MM.1S (cell line): ENCODE data around the gene LRRK1.

Source experiments
- DNase-seq: peaks from one replicate; pipeline ENCODE4 v3.0.0-alpha.2; 2015
- H2AFZ ChIP-seq: fragments of 300-600 bp; sonication (generic); 2 replicates; pipeline ENCODE4 v1.6.0; 2016; ENCODE audit warnings: antibody characterized with exemption, low read length
- H3F3A ChIP-seq: fragments of 300-600 bp; sonication (generic); 2 replicates; pipeline ENCODE4 v1.6.1; 2016; ENCODE audit warnings: mild to moderate bottlenecking, antibody characterized with exemption, low read length, moderate library complexity, mixed read lengths; ENCODE audit not compliant: insufficient read depth
- H3K27ac ChIP-seq: fragments of 300-600 bp; sonication (generic); 2 replicates; pipeline ENCODE4 v1.5.1; 2016; ENCODE audit warnings: mild to moderate bottlenecking, low read length
- H3K27me3 ChIP-seq: fragments of 300-600 bp; sonication (generic); replicated peaks from 2 replicates; pipeline ENCODE4 v1.6.0; 2016; ENCODE audit warnings: low read length; ENCODE audit not compliant: insufficient read depth
- H3K36me3 ChIP-seq: fragments of 300-600 bp; sonication (generic); replicated peaks from 2 replicates; pipeline ENCODE4 v1.6.1; 2016; ENCODE audit warnings: mild to moderate bottlenecking, low read length, mixed read lengths; ENCODE audit not compliant: insufficient read depth
- H3K4me1 ChIP-seq: fragments of 300-600 bp; sonication (generic); 2 replicates; pipeline ENCODE4 v1.6.1; 2016; ENCODE audit warnings: low read length, mixed read lengths
- H3K4me2 ChIP-seq: fragments of 300-600 bp; sonication (generic); 2 replicates; pipeline ENCODE4 v1.6.0; 2016; ENCODE audit warnings: low read depth, low read length
- H3K4me3 ChIP-seq: fragments of 300-600 bp; sonication (generic); 2 replicates; pipeline ENCODE4 v1.5.1; 2016; ENCODE audit warnings: low read length, mixed read lengths
- H3K79me2 ChIP-seq: fragments of 300-600 bp; sonication (generic); 2 replicates; pipeline ENCODE4 v1.6.1; 2016; ENCODE audit warnings: mixed run types, low read length, mixed read lengths
- H3K9ac ChIP-seq: fragments of 300-600 bp; sonication (generic); 2 replicates; pipeline ENCODE4 v1.6.1; 2016; ENCODE audit warnings: low read length, mixed read lengths
- H3K9me2 ChIP-seq: fragments of 300-600 bp; sonication (generic); replicated peaks from 2 replicates; pipeline ENCODE4 v1.6.1; 2016; ENCODE audit warnings: mild to moderate bottlenecking, low read length, mixed read lengths; ENCODE audit not compliant: insufficient read depth
- H3K9me3 ChIP-seq: fragments of 300-600 bp; sonication (generic); replicated peaks from 2 replicates; pipeline ENCODE4 v1.6.1; 2016; ENCODE audit warnings: mild to moderate bottlenecking, low read length, mixed read lengths; ENCODE audit not compliant: insufficient read depth
- H4K20me1 ChIP-seq: fragments of 300-600 bp; sonication (generic); 2 replicates; pipeline ENCODE4 v1.6.1; 2016; ENCODE audit warnings: mild to moderate bottlenecking, low read length, moderate library complexity, mixed read lengths; ENCODE audit not compliant: insufficient read depth
- EZH2 ChIP-seq: fragments of 300-600 bp; sonication (generic); optimal IDR thresholded peaks from 2 replicates; pipeline ENCODE3; 2017; ENCODE audit warnings: low read depth, mild to moderate bottlenecking, antibody characterized with exemption, low read length, mixed read lengths
- EZH2phosphoT487 ChIP-seq: fragments of 300-600 bp; sonication (generic); IDR thresholded peaks from 2 replicates; pipeline ENCODE4 v1.6.1; 2018; ENCODE audit warnings: antibody characterized with exemption, low read length
- TF ChIP-seq, protein P1 (sequence below): fragments of 300-600 bp; sonication (generic); IDR thresholded peaks from 2 replicates; pipeline ENCODE4 v1.5.1; 2016; ENCODE audit warnings: antibody characterized with exemption, low read length, mixed read lengths

LRRK1 gene

DNA sequence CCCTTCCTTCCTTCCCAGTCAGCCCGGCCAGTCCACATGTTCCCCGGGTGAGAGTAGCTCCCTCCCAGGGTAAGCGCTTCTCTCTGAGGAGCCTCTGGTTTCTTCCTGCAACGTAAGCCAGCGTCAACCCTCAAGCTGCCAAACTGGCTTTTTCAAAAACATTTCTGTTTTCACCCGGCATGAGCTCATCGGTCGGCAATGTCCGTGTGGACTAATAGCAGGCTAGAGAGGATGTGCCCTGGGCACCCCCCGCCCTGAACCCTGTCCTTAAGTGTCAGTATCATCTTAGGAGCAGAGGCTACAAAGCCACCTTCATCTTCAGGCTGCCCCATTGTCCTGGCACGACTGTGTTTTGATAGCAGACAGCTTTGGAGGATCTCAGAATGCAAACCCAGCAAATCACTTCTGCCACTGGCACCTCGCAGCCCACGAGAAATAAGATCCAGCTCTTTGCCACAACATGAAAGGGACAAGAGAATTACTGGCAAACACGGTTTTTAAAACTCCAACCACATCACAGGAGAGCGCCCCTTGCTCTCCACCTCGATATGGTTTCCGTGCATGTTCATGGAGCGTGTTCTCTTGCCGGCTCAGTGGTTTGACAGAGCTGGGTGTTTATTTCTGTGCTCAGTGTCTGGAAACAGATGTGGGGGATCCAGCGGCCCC lies 29.6 kb upstream of the LRRK1 start:
- H2AFZ ChIP-seq: no peak overlapping the region
- no peak overlapping the region for H3K4me3 ChIP-seq
- H3K9me2 ChIP-seq: no peaks in the 10 kb centered on the region
- no peak overlapping the region for H3K27ac ChIP-seq
- no peaks in the 10 kb centered on the region for H3K4me1 ChIP-seq
- no peaks in the 10 kb centered on the region for H3K79me2 ChIP-seq
- H3K36me3 ChIP-seq: no peaks in the 10 kb centered on the region
- H3K9ac ChIP-seq: no peak overlapping the region
- no peak for DNase-seq
- H3F3A ChIP-seq: no peaks in the 10 kb centered on the region
- H4K20me1 ChIP-seq: no peaks in the 10 kb centered on the region
- H3K9me3 ChIP-seq: no peaks in the 10 kb centered on the region
- no peaks in the 10 kb centered on the region; the same call in 1 of the 2 replicates for H3K27me3 ChIP-seq
- no peak overlapping the region for H3K4me2 ChIP-seq
- TF ChIP-seq EZH2phosphoT487 (no peak), EZH2 (no peak)
- TF ChIP-seq, protein P1, sequence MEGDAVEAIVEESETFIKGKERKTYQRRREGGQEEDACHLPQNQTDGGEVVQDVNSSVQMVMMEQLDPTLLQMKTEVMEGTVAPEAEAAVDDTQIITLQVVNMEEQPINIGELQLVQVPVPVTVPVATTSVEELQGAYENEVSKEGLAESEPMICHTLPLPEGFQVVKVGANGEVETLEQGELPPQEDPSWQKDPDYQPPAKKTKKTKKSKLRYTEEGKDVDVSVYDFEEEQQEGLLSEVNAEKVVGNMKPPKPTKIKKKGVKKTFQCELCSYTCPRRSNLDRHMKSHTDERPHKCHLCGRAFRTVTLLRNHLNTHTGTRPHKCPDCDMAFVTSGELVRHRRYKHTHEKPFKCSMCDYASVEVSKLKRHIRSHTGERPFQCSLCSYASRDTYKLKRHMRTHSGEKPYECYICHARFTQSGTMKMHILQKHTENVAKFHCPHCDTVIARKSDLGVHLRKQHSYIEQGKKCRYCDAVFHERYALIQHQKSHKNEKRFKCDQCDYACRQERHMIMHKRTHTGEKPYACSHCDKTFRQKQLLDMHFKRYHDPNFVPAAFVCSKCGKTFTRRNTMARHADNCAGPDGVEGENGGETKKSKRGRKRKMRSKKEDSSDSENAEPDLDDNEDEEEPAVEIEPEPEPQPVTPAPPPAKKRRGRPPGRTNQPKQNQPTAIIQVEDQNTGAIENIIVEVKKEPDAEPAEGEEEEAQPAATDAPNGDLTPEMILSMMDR: no peak

- no peak for TF ChIP-seq EZH2phosphoT487
- TF ChIP-seq, protein P1: no peak
- TF ChIP-seq EZH2: no peak
- H3K4me2 ChIP-seq: no peak overlapping the region
- H3K4me1 ChIP-seq: no peaks in the 10 kb centered on the region
- H3K9me3 ChIP-seq: no peaks in the 10 kb centered on the region
- H3F3A ChIP-seq: no peaks in the 10 kb centered on the region
- H2AFZ ChIP-seq: no peak overlapping the region
- H3K4me3 ChIP-seq: no peak overlapping the region
- no peak overlapping the region for H3K9ac ChIP-seq
- H3K27ac ChIP-seq: no peak overlapping the region
- H3K9me2 ChIP-seq: no peaks in the 10 kb centered on the region
- H3K36me3 ChIP-seq: no peaks in the 10 kb centered on the region
- H3K79me2 ChIP-seq: no peaks in the 10 kb centered on the region
- no peaks in the 10 kb centered on the region for H4K20me1 ChIP-seq
- no peak for DNase-seq
- no peaks in the 10 kb centered on the region; the same call in 1 of the 2 replicates for H3K27me3 ChIP-seq
Observed at GRCh38 chr15:100890051-100890720, 29.0 kb upstream of the LRRK1 start.

- H3K9ac ChIP-seq: no peak overlapping the region
- H2AFZ ChIP-seq: no peak overlapping the region
- no peaks in the 10 kb centered on the region for H3K79me2 ChIP-seq
- no peak overlapping the region for H3K4me2 ChIP-seq
- no peak overlapping the region for H3K27ac ChIP-seq
- no peaks in the 10 kb centered on the region for H3K36me3 ChIP-seq
- no peak overlapping the region for H3K4me3 ChIP-seq
- TF ChIP-seq, protein P1: no peak
- no peak for TF ChIP-seq EZH2phosphoT487
- no peak for TF ChIP-seq EZH2
- H4K20me1 ChIP-seq: no peaks in the 10 kb centered on the region
- H3K27me3 ChIP-seq: no peaks in the 10 kb centered on the region; the same call in 1 of the 2 replicates
- no peaks in the 10 kb centered on the region for H3K9me3 ChIP-seq
- no peak for DNase-seq
- H3K4me1 ChIP-seq: no peaks in the 10 kb centered on the region
- no peaks in the 10 kb centered on the region for H3K9me2 ChIP-seq
- no peaks in the 10 kb centered on the region for H3F3A ChIP-seq
Observed at GRCh38 chr15:100890850-100891249, 28.3 kb upstream of the LRRK1 start.
